Stimulated activated CD4-positive, alpha-beta T cell treated with anti-CD3 and anti-CD28 coated beads, Interleukin-15, amount 100 ng/mL, for 48 hours (primary cell): ENCODE measurements around the gene SH2B2.
A peak's percentile ranks its signal among the peaks of the same experiment; 100 is the strongest.

Source experiments
- DNase-seq, 2 donors: peaks; one replicate each; pipeline ENCODE4 v3.0.0-alpha.2; 2020; ENCODE audit warnings: low read depth in 2 of 2

SH2B2 gene

DNA sequence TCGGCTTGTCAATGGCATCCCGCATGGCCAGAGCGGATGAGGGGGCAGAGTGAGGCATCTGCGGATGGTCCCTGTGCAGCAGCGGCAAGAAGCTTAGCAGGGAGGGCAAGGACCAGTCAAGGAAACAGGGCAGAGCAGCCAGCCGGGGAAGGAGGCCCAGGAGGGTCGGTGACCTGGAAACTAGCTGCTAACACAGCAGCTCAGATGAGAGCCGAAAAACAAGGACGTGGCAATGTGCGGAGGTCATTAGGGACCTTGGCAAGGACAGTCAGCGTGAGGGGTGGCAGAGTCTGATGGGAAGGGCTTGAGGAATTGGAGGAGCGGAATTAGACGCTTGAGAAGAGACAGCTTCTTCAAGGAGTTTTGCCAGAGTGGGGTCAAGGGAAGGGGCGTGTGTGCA is 20.1 kb upstream of the SH2B2 start:
- DNase-seq, result no peak

DNA sequence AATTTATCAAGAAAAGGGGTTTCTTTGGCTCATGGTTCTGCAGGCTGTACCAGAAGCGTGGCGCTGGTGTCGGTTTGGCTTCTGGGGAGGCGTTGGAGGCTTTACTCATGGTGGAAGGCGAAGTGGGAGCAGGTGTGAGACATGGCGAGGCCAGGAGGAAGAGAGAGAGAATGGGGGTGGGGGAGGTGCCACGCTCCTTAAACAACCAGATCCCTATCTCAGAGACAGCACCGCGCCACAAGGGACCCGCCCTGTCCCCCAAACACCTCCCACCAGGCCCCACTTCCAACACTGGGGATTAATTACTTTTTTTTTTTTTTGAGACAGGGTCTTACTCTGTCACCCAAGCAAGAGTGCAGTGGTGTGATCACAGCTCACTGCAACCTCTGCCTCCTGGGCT is 18.0 kb upstream of the SH2B2 start:
- DNase-seq, result no peak

DNA sequence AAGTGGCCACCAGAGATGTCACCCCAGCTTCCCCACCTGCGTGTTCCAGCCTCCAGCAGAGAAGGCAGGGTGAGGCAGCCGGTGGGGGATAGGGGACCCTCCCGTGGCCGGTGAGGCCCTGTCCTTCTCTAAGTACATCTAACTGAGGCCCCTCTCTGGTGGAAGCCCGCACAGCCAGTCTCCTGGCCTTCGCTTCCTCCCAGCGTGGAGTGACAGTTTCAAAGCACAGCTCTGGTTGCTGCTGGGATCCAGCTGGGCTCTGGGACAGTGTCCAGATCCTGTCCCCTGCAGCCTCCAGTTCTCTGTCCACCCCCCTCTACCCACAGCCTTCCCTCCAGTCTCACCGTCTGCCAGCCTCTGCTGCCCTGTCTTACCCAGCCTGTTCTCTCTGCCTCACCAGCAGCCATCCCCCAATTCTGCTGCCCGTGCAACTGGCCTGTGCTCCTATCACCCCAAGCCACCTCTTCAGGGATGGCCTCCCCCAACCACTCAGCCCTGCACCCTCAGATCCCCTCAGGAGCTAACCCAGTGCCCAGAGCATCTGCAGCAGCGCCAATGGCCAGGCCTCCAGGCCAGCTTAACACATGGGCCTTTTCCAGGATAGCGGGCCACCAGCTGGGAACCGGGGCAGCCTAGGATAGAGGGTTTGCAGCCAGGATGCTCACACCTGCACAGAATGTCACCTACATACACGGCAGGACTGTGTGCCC is 16.3 kb upstream of the SH2B2 start:
- DNase-seq, result no peak

DNA sequence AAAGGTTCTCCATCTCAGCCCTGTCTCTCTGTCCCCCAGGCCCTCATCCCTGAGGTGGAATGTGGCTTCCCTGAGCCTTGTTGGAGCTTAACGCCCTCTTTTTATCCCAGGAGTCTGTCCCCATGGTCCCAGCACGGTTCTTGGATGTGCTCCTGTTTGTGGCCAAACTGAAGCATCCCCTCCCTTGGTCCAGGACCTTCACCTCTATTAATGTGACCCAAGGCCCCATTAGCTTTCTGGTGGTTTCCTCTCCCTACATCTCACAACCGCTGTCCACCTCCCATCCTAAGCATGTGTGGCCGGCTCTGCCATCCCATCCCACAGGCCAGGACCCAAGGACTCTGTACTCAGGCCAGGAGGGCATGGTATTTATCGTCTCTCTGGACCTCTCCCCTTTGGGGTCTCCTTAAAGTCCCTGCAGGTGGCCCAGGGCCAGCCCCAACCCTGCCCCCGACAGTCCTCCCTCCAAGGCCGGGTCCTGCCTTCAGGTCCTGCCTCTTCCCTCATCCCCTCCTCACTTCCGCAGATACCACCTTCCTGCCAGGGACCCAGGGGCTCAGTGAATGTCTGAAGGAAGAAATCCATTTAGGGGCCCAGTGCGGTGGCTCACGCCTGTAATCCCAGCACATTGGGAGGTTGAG is 15.4 kb upstream of the SH2B2 start:
- DNase-seq, result no peak

DNA sequence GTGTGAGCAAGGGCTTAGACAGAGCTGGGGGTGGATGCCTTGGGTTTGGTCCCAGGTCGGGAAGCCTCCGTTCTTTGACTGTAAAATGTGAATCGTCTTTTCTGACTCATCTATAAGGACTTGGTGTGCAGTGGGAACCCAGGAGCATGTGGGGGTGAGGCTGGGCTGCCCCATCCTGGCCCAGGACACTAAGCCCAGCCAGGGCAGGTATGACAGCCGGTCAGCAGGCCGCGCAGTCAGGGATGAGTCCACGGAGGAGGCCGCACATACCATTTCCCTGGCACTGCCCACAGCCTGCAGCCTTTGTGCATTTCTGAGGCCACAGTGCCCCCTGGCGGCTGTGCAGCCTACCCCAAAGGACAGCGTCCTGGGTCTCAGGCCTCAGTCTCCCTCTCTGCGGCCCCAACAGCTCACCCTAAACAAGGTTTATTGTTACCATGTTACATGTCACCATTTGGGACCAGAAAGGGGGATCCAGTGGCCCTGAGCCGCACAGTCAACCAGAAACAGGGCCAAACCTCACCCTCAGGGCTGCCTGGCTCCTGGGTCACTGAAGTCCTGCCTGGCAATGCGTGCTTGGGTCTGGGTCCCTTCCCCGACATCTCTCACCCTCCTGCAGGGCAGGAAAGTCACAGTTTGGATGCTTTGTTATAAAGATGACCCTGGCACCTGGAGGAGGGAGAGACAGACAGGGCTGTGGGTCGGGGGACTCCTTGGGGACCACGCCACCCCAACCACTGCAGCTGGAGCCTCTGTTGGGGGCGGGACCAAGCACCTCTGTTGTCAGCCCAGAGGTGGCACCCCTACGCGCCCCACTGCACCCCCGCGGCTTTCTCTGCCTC is 14.4 kb upstream of the SH2B2 start:
- peak; percentile 45 to 58 for DNase-seq

DNA sequence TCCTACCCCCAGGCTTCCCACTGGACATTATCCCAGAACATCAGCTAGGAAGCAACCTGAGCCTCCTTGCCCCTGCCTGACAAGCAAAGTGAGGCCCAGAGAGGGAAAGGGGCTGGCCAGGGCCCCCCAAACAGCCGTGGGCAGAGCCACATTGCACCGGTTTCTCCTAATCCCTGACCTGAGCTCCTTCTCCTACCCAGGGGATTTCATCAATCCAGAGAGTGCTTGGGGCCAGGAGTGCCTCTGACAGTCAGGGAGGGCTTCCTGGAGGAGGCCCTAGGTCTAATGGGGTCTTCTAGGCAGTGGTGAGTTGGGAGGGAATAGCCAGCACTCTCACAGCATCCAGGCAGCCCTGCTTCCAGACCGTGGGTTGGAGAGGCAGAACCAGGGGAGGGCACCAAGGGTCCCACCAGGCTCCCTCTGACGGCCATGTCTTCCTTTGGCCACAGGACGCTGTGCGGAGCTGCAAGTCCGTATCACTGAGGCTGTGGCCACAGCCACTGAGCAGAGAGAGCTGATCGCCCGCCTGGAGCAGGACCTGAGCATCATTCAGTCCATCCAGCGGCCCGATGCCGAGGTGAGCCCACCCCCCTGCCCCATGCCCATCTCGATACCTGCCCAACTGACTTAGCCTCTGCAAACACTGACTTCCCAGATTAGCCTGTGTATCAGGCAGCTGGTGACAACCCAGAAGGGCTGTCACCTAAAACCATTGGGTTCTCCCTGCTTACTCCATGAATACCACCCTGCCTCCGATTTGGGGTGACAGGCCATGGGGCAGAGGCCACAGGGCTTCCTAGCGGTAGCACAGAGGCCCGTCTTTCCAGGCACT is 13.5 kb upstream of the SH2B2 start:
- DNase-seq, result no peak

DNA sequence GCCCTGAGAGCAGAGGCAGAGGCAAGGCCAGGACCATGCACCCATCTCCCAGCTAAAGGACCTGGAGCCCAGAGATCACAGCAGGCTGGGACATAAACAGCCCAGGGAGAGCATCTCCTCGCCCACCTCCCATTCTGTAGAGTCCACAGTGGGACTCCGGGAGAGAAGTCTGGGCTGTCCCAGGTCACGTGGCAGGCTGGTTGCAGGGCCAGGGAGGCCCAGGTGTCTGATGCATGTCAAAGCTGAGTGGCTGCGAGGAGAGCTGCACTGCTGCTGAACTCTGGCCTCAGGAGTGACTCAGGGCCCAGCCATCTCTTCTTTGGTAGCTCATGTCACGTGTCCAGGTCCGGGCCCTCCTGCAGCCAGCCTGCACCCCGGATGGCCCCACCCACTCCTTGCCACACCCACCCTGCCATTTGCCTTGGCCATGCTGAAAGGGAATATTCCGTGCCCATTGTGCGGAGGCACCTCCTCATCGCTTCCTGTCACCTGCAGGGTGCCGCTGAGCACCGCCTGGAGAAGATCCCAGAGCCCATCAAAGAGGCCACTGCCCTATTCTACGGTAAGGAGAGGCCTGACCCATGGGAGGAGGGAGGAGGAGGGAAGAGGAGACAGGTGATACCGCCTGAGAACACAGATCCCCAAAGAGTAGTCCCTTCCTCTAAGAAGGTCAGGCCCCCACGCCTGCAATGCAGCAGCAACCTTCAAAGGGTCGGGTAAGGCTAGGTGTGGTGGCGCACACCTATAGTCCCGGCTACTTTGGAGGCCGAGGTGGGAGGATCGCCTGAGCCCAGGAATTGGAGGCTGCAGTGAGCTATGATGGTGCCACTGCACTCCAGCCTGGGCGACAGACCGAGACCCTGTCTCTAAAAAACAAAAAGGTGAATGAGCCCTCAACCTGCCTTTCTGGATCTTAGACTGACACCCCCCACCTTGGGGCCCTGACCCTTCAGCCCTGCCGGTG is 12.6 kb upstream of the SH2B2 start:
- no peak for DNase-seq

DNA sequence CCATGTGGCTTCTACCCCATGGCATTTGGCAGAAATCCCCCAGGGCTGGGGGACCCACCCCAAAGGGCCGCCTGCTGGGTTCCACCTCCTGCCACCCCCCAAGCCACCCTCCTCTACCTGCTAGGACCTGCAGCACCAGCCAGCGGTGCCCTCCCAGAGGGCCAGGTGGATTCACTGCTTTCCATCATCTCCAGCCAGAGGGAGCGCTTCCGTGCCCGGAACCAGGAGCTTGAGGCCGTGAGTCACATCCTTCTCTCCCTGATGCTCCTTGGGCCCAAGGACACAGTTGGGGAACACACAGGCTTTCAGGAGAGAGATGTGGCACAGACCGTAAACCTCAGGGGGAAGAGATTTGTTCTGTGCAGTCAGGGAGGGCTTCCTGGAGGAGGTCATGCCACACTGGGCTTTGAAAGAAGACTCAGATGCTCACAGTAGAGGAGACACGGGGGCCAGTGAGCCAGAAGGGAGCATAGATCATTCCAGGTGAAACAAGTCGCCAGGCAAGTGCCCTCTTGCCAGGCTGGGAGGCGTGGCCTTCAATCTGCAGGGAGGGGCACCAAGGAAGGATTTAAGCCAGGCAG is 11.5 kb upstream of the SH2B2 start:
- DNase-seq, result no peak

DNA sequence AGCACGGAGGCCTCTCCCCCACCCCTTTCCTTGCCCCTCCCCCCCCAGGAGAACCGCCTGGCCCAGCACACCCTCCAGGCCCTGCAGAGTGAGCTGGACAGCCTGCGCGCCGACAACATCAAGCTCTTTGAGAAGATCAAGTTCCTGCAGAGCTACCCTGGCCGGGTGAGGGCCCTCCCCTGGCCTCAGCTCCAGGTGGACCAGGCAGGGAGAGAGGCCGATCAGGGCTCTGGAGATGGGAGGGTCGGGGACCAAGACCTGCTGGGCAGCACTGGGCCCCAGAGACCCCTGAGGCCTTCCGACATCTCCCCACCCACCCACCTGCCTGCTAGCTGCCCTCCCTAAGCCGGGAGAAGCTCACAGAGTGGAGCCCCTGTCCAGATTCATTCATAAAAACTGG is 8.8 kb upstream of the SH2B2 start:
- DNase-seq, result no peak

DNA sequence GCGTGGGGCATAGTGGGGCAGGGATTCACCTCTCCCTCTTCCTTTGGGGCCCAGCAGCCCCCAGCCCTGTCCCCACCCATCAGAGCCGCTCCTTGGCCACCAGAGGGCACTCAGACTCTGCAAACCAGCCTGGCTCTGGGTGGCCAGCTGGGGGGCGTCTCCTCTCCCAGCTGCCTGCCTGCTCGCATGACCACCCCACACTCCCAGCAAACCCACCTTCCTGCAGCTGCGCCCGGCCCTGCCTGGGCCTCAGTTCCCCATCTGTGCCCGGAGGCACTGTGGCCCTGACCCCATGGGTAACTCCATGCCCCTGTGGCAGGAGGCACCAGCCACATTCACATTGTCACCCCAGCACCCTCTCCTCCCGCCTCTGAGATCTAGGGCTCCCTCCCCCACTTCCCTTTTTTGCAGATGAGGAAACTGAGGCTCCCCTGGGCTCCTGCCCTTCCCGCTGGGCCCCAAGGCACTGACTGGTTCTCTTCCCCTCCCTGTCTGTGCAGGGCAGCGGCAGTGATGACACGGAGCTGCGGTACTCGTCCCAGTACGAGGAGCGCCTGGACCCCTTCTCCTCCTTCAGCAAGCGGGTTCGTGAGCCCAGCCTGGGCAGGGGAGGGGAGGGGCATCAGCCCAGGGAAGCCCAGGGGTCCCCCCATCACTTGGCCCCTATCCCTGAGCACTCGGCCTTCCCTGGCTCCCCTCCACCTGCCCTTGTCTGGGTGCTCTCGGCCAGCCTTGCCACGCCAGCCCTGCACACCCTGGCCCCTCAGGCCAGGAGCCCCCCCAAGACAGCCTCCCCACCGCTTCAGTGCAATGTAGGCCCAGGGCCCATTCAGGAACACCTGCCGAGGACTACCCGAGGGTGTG is 6.9 kb upstream of the SH2B2 start:
- DNase-seq, result peak; percentile 31 to 60

DNA sequence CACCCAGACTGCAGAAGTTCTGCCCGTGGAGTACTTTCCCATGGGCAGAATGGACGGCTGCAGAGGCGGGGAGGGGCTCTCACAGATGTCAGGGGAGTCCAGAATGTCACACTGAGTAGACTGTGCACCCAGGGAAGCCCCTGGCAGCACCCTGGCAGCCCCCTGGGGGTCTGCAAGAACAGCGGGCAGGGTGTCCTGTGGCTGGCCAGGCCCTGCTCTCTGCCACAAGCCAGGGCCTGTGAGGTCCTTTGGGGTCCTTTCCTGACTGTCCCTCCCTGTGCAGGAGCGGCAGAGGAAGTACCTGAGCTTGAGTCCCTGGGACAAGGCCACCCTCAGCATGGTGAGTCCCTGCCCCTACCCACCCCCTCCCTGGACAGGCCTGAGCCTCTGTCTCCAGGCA is 6.1 kb upstream of the SH2B2 start:
- no peak for DNase-seq

DNA sequence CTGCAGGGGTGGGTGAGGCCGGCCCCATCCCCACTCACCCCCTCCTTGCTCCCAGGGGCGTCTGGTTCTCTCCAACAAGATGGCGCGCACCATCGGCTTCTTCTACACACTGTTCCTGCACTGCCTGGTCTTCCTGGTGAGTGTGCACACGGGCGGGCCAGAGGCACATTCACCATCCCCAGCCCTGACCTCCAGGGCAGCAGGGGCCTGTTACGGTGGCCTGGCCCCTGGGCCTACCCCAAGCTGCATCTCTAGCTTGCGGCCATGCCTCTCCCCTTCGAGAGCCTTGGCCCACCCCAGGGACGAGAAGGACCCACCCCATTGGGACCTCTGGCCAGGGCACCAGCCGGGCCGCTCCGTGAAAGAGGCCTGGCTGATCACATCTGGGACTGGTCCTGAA is 4.9 kb upstream of the SH2B2 start:
- no peak for DNase-seq

DNA sequence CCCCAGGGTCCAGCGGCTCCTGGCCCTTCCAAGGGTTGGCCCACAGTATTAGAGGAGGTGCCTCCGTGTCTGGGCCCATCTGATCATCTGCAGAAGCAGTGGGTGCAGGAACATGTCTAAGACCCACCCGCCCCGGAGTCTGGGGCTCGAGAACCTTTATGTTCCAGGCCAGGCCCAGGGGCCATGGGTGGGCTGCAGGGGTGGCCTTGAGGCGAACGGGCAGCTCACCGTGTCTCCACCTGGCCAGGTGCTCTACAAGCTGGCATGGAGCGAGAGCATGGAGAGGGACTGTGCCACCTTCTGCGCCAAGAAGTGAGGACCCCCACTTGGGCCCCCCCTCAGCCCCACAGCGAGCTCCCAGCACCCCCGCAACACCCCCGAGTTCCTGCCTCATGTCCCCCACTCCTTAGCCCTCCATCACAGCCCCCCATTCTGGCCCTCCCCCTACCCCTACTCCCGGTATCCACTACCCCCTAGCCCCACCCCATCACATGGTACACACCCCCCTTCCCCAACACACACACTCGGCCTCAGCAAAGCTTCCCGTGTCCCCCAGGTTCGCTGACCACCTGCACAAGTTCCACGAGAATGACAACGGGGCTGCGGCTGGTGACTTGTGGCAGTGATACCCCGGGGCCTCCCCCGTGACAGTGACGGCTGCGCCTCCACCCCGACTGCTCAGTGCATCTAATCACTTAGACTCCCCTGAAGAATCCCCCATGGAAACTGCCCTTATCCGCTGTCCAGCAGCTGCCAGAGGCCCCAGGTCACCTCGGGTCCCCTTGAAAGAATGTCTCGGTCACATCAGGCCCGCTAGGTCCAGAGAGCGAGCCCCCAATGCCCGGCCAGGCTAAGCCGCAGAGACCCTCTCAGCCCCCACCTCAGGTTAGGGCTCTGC is 4.0 kb upstream of the SH2B2 start:
- no peak for DNase-seq

DNA sequence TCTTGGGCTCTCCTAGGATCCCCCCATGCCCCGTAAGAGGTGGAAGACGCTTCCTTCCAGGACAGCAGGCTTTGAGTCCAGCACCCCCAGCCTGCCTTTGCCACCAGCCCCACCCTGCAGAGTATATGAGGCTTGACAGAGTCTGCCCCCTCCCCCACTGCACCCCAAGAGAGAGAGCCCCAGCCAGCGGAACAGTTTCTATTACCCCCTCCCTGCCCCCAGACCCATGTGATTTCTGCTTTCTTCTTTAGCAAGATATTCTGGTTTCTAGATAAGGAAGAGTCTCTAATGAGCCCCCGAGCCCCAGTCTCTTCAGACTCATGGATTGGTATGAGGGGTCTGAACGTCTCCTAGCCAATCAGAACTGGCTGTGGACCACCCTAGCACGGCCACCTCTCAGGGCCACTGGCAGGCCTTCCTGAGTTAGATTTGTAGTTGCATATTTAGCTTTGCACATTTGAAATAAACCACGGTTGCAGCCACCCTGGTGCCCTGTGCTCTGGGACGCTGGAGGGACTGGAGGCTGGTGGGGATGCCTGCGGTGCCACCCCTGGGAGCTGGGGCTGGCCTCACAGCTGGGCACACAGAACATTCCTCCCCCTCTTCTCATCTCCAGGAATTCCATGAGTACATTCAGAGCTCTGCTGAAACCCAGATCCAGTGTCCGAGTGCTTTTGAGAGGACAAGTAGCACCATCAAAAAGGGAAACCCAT is 3.0 kb upstream of the SH2B2 start:
- DNase-seq, result no peak

DNA sequence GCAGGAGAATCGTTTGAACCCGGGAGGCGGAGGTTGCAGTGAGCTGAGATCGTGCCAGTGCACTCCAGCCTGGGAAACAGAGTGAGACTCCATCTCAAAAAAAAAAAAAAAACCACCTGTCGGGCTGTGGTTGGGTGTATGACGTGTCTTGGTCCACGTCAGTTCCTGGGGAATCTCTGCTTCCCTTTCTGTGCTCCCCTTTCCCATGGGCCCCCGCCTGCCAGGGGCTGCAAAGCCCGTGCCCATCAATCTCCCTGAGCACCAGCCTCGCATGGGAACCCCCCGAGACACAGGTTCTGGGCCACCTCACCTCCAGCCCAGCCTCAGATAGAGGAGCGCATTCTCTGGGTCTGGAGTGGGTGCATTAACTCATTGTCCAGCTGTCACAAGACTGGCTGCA is 2.3 kb upstream of the SH2B2 start:
- no peak for DNase-seq

DNA sequence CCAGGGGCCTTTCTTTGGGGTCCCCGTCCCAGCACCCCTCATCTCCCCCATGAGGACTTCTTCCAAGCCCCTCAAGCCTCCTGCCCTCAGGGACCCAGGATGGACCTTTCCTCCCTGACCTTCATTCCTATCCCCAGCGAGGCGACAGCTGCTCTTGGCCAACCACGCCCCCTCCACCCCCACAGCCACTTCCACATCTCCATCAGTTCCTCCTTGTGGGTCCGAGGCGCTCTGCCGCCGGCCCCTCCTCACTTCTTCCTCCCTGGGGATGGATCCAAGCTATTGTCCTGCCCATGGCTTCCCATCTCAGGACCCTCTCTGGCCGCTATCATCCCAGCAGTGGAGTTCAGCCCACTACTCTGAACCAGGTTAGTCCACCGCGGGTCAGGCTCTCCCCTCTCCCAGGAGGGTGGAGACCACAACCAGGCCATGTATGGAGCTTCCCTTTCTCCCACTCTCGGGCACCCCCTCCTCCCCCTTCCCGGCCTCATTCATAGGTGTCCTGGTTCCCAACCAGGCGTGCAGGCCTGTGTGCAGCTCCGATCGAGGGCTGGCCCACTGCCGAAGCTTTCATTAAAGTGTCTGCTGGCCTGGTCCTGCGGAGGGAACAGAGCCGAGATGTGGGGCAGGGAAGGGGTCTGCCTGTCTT is 1.7 kb upstream of the SH2B2 start:
- no peak for DNase-seq

DNA sequence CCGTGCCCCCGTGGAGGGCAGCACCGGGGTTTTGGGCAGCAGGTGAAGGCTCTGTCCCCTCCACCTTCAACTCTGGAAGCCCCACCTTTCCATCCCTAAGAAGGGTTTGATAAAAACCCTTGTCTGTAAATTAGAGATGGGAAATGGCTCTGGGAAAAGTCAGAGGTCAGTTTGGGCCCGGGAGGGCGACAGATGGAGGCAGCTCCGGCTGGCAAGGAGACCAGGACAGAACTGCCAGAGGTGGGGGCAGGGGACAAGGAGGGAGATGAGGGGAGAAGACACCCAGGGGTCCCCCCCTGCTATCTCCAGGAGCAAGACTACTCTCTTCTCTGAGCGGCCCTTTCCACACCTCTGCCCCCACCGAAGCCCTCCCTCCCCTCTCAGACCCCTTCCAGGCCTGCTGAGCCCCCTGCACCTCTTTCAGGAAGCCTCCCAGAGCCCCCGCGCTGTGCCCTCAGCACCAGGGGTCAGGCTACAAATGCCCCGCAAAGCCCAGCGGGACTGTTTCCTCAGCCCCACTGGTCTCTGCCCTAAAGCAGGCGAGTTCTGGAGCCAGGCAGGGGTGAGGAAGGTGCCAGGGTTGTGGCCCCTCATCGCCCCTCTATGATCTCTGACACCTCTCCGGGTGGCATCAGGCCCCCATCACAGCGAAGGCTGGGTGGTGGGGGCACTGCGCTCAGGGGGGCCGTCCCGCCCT is 980 bp upstream of the SH2B2 start:
- no peak for DNase-seq
